Prostate gland (tissue), 2 donors: ENCODE results near the gene MEIOSIN.

Experiments
- CTCF ChIP-seq, 4 experiments: fragments of 200-600 bp in 2 of 4; fragments of 450-650 bp in 2 of 4; sonication (generic) in 2 of 4; IDR thresholded peaks; 1 replicate in 3 of 4; 2 replicates in 1 of 4; pipeline ENCODE4 v1.5.1; 2016 to 2019; ENCODE audit warnings: antibody characterized with exemption in 4 of 4, mild to moderate bottlenecking in 2 of 4, moderate library complexity in 2 of 4
- POLR2AphosphoS5 ChIP-seq: sonication (generic); formaldehyde crosslinking; IDR thresholded peaks from one replicate; pipeline ENCODE4 v1.6.1; 2017; ENCODE audit warnings: antibody characterized with exemption

GRCh38 chr19:45754323-45754722, 21.1 kb downstream of the MEIOSIN start:
- no peak for TF ChIP-seq CTCF (IDR thresholded peaks at IDR 0.05)
- TF ChIP-seq POLR2AphosphoS5 = no peak
